ENCODE results near the gene PIK3CG. TPM values are rescaled to one million over a fixed set of nuclear protein-coding genes. Genes with fewer than 3 reads are reported as not detected.
A peak's percentile ranks its signal among the peaks of the same experiment; 100 is the strongest.

The PIK3CG gene
- total and polyA plus RNA-seq, 10 of the 15 experiments (the other 5 are each of a cell fraction or from before 2014, with no cell fraction given): 0.79 to 7.6 (median 5.2) TPM

DNA sequence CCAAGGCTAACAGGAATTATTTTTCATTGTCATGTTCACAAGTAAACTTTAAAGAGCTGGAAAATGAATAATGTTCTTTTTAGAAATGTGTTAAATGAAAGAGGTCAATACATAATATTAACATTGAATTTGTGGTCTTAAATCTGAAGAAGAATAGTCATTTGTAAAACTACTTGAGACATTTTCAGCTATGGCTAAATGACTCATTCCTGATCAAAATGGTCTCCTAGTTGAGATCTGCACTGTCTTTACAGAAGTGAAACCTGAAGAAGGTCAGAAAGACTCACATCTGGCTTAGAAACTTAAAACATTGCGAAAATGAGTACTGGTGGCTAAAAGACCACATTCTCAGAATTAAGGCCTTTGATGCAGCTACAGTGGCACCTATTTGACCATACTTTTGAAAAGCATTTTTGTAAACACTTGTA is 5.9 kb downstream of the PIK3CG start (continued):
- TF ChIP-seq ETV6 (conservative IDR thresholded peaks at IDR 0.05 in 1 of 2, IDR thresholded peaks at IDR 0.05 in 1 of 2; ENCODE audit: borderline replicate concordance in 1 of 2, low read depth in 1 of 2): peak in 1 of 2 experiments; percentile 89; a peak in 2 of 4 replicates
- TF ChIP-seq FOXM1 (IDR thresholded peaks at IDR 0.05; ENCODE audit: low read depth, low read length): peak; percentile 99
- peak; percentile 95 to 97 for TF ChIP-seq IKZF2 (IDR thresholded peaks at IDR 0.05)
- TF ChIP-seq ZSCAN29 (IDR thresholded peaks at IDR 0.05): no peak
- peak; percentile 99 for TF ChIP-seq IRF4 (IDR thresholded peaks at IDR 0.05; ENCODE audit: low read depth, low read length)
- TF ChIP-seq, protein P1, sequence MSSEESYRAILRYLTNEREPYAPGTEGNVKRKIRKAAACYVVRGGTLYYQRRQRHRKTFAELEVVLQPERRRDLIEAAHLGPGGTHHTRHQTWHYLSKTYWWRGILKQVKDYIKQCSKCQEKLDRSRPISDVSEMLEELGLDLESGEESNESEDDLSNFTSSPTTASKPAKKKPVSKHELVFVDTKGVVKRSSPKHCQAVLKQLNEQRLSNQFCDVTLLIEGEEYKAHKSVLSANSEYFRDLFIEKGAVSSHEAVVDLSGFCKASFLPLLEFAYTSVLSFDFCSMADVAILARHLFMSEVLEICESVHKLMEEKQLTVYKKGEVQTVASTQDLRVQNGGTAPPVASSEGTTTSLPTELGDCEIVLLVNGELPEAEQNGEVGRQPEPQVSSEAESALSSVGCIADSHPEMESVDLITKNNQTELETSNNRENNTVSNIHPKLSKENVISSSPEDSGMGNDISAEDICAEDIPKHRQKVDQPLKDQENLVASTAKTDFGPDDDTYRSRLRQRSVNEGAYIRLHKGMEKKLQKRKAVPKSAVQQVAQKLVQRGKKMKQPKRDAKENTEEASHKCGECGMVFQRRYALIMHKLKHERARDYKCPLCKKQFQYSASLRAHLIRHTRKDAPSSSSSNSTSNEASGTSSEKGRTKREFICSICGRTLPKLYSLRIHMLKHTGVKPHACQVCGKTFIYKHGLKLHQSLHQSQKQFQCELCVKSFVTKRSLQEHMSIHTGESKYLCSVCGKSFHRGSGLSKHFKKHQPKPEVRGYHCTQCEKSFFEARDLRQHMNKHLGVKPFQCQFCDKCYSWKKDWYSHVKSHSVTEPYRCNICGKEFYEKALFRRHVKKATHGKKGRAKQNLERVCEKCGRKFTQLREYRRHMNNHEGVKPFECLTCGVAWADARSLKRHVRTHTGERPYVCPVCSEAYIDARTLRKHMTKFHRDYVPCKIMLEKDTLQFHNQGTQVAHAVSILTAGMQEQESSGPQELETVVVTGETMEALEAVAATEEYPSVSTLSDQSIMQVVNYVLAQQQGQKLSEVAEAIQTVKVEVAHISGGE (CRISPR knock-in tag; IDR thresholded peaks at IDR 0.05): no peak
- no peak for TF ChIP-seq WRNIP1 (IDR thresholded peaks at IDR 0.05; ENCODE audit: borderline replicate concordance, low read depth, low read length)
- TF ChIP-seq POLR2AphosphoS2 (IDR thresholded peaks at IDR 0.05; ENCODE audit: low read depth, low read length): no peak
- peak in 1 of 2 experiments; percentile 81; a peak in 1 of 4 replicates for TF ChIP-seq SRF (IDR thresholded peaks at IDR 0.05; ENCODE audit: low read depth in 2 of 2, low read length in 2 of 2)
- no peak for TF ChIP-seq RELA (IDR thresholded peaks at IDR 0.05; ENCODE audit: borderline replicate concordance, partially characterized antibody)
- peak; percentile 86 for TF ChIP-seq ZNF24 (IDR thresholded peaks at IDR 0.05)
- TF ChIP-seq, protein P2, sequence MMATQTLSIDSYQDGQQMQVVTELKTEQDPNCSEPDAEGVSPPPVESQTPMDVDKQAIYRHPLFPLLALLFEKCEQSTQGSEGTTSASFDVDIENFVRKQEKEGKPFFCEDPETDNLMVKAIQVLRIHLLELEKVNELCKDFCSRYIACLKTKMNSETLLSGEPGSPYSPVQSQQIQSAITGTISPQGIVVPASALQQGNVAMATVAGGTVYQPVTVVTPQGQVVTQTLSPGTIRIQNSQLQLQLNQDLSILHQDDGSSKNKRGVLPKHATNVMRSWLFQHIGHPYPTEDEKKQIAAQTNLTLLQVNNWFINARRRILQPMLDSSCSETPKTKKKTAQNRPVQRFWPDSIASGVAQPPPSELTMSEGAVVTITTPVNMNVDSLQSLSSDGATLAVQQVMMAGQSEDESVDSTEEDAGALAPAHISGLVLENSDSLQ (IDR thresholded peaks at IDR 0.05): 0 out of 2 replicates have a peak, but pooled peaks have one; percentile 49
- TF ChIP-seq ZNF207 (IDR thresholded peaks at IDR 0.05; ENCODE audit: borderline replicate concordance): no peak
- TF ChIP-seq, protein P3, sequence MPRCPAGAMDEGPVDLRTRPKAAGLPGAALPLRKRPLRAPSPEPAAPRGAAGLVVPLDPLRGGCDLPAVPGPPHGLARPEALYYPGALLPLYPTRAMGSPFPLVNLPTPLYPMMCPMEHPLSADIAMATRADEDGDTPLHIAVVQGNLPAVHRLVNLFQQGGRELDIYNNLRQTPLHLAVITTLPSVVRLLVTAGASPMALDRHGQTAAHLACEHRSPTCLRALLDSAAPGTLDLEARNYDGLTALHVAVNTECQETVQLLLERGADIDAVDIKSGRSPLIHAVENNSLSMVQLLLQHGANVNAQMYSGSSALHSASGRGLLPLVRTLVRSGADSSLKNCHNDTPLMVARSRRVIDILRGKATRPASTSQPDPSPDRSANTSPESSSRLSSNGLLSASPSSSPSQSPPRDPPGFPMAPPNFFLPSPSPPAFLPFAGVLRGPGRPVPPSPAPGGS (IDR thresholded peaks at IDR 0.05; ENCODE audit: borderline replicate concordance, insufficient read depth, low read depth, low read length, poor library complexity, severe bottlenecking): peak; percentile 84
- no peak; the same call in 1 of the 2 replicates for TF ChIP-seq GATAD2B (conservative IDR thresholded peaks at IDR 0.05; ENCODE audit: low read depth)
- TF ChIP-seq, protein P4, sequence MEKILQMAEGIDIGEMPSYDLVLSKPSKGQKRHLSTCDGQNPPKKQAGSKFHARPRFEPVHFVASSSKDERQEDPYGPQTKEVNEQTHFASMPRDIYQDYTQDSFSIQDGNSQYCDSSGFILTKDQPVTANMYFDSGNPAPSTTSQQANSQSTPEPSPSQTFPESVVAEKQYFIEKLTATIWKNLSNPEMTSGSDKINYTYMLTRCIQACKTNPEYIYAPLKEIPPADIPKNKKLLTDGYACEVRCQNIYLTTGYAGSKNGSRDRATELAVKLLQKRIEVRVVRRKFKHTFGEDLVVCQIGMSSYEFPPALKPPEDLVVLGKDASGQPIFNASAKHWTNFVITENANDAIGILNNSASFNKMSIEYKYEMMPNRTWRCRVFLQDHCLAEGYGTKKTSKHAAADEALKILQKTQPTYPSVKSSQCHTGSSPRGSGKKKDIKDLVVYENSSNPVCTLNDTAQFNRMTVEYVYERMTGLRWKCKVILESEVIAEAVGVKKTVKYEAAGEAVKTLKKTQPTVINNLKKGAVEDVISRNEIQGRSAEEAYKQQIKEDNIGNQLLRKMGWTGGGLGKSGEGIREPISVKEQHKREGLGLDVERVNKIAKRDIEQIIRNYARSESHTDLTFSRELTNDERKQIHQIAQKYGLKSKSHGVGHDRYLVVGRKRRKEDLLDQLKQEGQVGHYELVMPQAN (conservative IDR thresholded peaks at IDR 0.05): no peak
- no peak for TF ChIP-seq EGR1 (IDR thresholded peaks at IDR 0.05; ENCODE audit: borderline replicate concordance in 1 of 2, low read depth in 2 of 2, low read length in 2 of 2)
- TF ChIP-seq, protein P5, sequence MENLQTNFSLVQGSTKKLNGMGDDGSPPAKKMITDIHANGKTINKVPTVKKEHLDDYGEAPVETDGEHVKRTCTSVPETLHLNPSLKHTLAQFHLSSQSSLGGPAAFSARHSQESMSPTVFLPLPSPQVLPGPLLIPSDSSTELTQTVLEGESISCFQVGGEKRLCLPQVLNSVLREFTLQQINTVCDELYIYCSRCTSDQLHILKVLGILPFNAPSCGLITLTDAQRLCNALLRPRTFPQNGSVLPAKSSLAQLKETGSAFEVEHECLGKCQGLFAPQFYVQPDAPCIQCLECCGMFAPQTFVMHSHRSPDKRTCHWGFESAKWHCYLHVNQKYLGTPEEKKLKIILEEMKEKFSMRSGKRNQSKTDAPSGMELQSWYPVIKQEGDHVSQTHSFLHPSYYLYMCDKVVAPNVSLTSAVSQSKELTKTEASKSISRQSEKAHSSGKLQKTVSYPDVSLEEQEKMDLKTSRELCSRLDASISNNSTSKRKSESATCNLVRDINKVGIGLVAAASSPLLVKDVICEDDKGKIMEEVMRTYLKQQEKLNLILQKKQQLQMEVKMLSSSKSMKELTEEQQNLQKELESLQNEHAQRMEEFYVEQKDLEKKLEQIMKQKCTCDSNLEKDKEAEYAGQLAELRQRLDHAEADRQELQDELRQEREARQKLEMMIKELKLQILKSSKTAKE (IDR thresholded peaks at IDR 0.05; ENCODE audit: low read depth, poor library complexity, severe bottlenecking): peak; percentile 100
- TF ChIP-seq TBL1XR1 (IDR thresholded peaks at IDR 0.05; ENCODE audit: low read depth, low read length): peak; percentile 96
- TF ChIP-seq IKZF1 (conservative IDR thresholded peaks at IDR 0.05): peak; percentile 91
